K562 treated with DMSO at 1 percent for 12 hours (cell line): ENCODE measurements around the gene SH2B2. TPM values are rescaled to one million over a fixed set of nuclear protein-coding genes. Genes with fewer than 3 reads are reported as not detected.

ENCODE experiments used
- total RNA-seq: library from RNA; unstranded; fragments of 300-600 nt; gene quantifications from 2 replicates; pipeline ENCODE4 v1.2.3, GENCODE V29; 2022; ENCODE audit not compliant: insufficient read depth

The SH2B2 gene
- 1.4 TPM in 1 of 2 replicates, not detected in the other for total RNA-seq

GRCh38 chr7:102286237-102287110 lies at the start of gene SH2B2:
Gene SH2B2, plus strand, starts transcription at chr7:102286868. Its CDS starts 13,683 bp downstream, at chr7:102300551.

GRCh38 chr7:102356344-102356743 lies 69.7 kb downstream of the SH2B2 start, which contains the start of gene SPDYE6:
Gene SPDYE6, minus strand, starts transcription at chr7:102356444. Its CDS starts 421 bp downstream, at chr7:102356023.

Other genes starting within 250 kb of the SH2B2 start
- 1.7 TPM in 1 of 2 replicates, not detected in the other for gene SPDYE6, start 69.6 kb downstream of the SH2B2 start, total RNA-seq
- gene PRKRIP1, start 109.5 kb downstream of the SH2B2 start, total RNA-seq = 25.8 and 42.0 TPM in 2 replicates
- 21.4 and 44.1 TPM in 2 replicates for gene ORAI2, start 146.7 kb downstream of the SH2B2 start, total RNA-seq
- gene ALKBH4, start 178.0 kb downstream of the SH2B2 start, total RNA-seq = 14.9 and 18.8 TPM in 2 replicates
- gene LRWD1, start 178.1 kb downstream of the SH2B2 start, total RNA-seq = 48.9 and 63.0 TPM in 2 replicates
- 147 and 169 TPM in 2 replicates for gene POLR2J, start 192.1 kb downstream of the SH2B2 start, total RNA-seq
- gene RASA4B, start 230.9 kb downstream of the SH2B2 start, total RNA-seq = 7.7 and 8.2 TPM in 2 replicates